DND-41 (cell line): Measurements from ENCODE around the gene TTLL7.

Experiments
- ATAC-seq: fragments of 200-7000 bp; cut with Tn5 transposase; 3 replicates; pipeline ENCODE4 v1.9.1; 2021; ENCODE audit warnings: low read depth; ENCODE audit not compliant: insufficient read depth
- DNase-seq: peaks from one replicate; pipeline ENCODE4 v3.0.0-alpha.2; 2020
- H2AFZ ChIP-seq: 2 replicates; pipeline ENCODE4 v1.6.0; 2012; ENCODE audit warnings: low read depth, low read length
- H3K27ac ChIP-seq: 2 replicates; pipeline ENCODE4 v1.5.1; 2012; ENCODE audit warnings: low read length, inconsistent platforms
- H3K27me3 ChIP-seq: fragments of 200-600 bp; sonication (generic); 2 replicates; pipeline ENCODE4 v1.6.0; 2012; ENCODE audit warnings: low read length, mild to moderate bottlenecking, inconsistent platforms; ENCODE audit not compliant: insufficient read depth, poor library complexity
- H3K36me3 ChIP-seq: 2 replicates; pipeline ENCODE4 v1.5.1; 2012; ENCODE audit warnings: low read length, inconsistent platforms; ENCODE audit not compliant: insufficient read depth
- H3K4me1 ChIP-seq: 2 replicates; pipeline ENCODE4 v1.5.1; 2012; ENCODE audit warnings: mild to moderate bottlenecking, low read length; ENCODE audit not compliant: insufficient read depth
- H3K4me2 ChIP-seq: 2 replicates; pipeline ENCODE4 v1.6.0; 2012; ENCODE audit warnings: mild to moderate bottlenecking, moderate library complexity, low read length, inconsistent platforms; ENCODE audit not compliant: insufficient read depth
- H3K4me3 ChIP-seq, 2 experiments: fragments of 200-600 bp in 1 of 2; shearing (Covaris generic) in 1 of 2; 2 replicates each; pipeline ENCODE4 v1.5.1; 2012 to 2016; ENCODE audit warnings: inconsistent platforms in 2 of 2, low read length in 2 of 2, mild to moderate bottlenecking in 2 of 2, low read depth in 1 of 2, moderate library complexity in 1 of 2
- H3K79me2 ChIP-seq: 2 replicates; pipeline ENCODE4 v1.6.0; 2012; ENCODE audit warnings: low read length, inconsistent platforms; ENCODE audit not compliant: insufficient read depth
- H3K9ac ChIP-seq: 2 replicates; pipeline ENCODE4 v1.6.0; 2012; ENCODE audit warnings: low read depth, mild to moderate bottlenecking, inconsistent platforms, low read length, moderate library complexity
- H3K9me3 ChIP-seq: 2 replicates; pipeline ENCODE4 v1.5.1; 2012; ENCODE audit warnings: low read length, moderate library complexity, mild to moderate bottlenecking, inconsistent platforms; ENCODE audit not compliant: insufficient read depth, severe bottlenecking
- H4K20me1 ChIP-seq: 2 replicates; pipeline ENCODE4 v1.6.0; 2012; ENCODE audit warnings: low read length; ENCODE audit not compliant: insufficient read depth
- CTCF ChIP-seq: IDR thresholded peaks from 2 replicates; pipeline ENCODE4 v1.5.1; 2012; ENCODE audit warnings: borderline replicate concordance, low read length, moderate library complexity, mild to moderate bottlenecking; ENCODE audit not compliant: poor library complexity, severe bottlenecking; ENCODE audit errors: extremely low read depth
- EZH2 ChIP-seq: IDR thresholded peaks from 3 replicates; pipeline ENCODE4 v1.6.1; 2012; ENCODE audit warnings: borderline replicate concordance, low read depth, mild to moderate bottlenecking, moderate library complexity, low read length, inconsistent platforms; ENCODE audit not compliant: severe bottlenecking

The TTLL7 gene

GRCh38 chr1:83844546-83844945 lies 154.4 kb downstream of the TTLL7 start:
- Histone ChIP-seq H3K4me1 (no peaks in the 10 kb centered on the region), H3K79me2 (no peaks in the 10 kb centered on the region), H3K4me2 (no peak overlapping the region), H4K20me1 (no peaks in the 10 kb centered on the region), H3K9ac (no peak overlapping the region), H3K4me3 (no peak overlapping the region), H3K9me3 (no peaks in the 10 kb centered on the region), H3K36me3 (no peaks in the 10 kb centered on the region), H3K27me3 (no peaks in the 10 kb centered on the region), H3K27ac (no peak overlapping the region), H2AFZ (no peak overlapping the region)
- ATAC-seq (no peak), DNase-seq (no peak)
- TF ChIP-seq EZH2, result no peak
- no peak for TF ChIP-seq CTCF

GRCh38 chr1:83839566-83840173 lies 159.3 kb downstream of the TTLL7 start:
- H2AFZ ChIP-seq, result no peak overlapping the region
- H3K4me1 ChIP-seq, result no peaks in the 10 kb centered on the region
- TF ChIP-seq EZH2, result no peak
- no peak for TF ChIP-seq CTCF
- H3K27ac ChIP-seq, result no peak overlapping the region
- no peak overlapping the region for H3K4me2 ChIP-seq
- no peaks in the 10 kb centered on the region for H3K79me2 ChIP-seq
- no peak for ATAC-seq
- no peaks in the 10 kb centered on the region for H4K20me1 ChIP-seq
- no peaks in the 10 kb centered on the region for H3K9me3 ChIP-seq
- H3K9ac ChIP-seq, result no peak overlapping the region
- DNase-seq, result no peak
- no peaks in the 10 kb centered on the region for H3K27me3 ChIP-seq
- no peak overlapping the region for H3K4me3 ChIP-seq
- H3K36me3 ChIP-seq, result no peaks in the 10 kb centered on the region

- ATAC-seq, result no peak
These were observed 160.4 kb downstream of the TTLL7 start for GRCh38 chr1:83838573-83838972.

More at GRCh38 chr1:83838573-83838972, 160.4 kb downstream of the TTLL7 start:
- Histone ChIP-seq H3K79me2 (no peaks in the 10 kb centered on the region), H3K9ac (no peak overlapping the region), H3K27me3 (no peaks in the 10 kb centered on the region), H3K9me3 (no peaks in the 10 kb centered on the region), H2AFZ (no peak overlapping the region), H3K4me1 (no peaks in the 10 kb centered on the region), H3K36me3 (no peaks in the 10 kb centered on the region), H3K27ac (no peak overlapping the region), H4K20me1 (no peaks in the 10 kb centered on the region), H3K4me2 (no peak overlapping the region), H3K4me3 (no peak overlapping the region)
- DNase-seq, result no peak
- TF ChIP-seq CTCF, result no peak
